ENCODE data around the gene ALLC.
A peak's percentile ranks its signal among the peaks of the same experiment; 100 is the strongest.

The ALLC gene

GRCh38 chr2:3637692-3638455 is 20.1 kb upstream of the ALLC start:
- TF ChIP-seq CTCF (IDR thresholded peaks at IDR 0.05; ENCODE audit: low read length, missing control alignments) = no peak
- no peak overlapping the region for H3K4me3 ChIP-seq (replicated peaks; ENCODE audit: low read depth, low read length)
- no peak for DNase-seq (ENCODE audit: low read depth)

- H3K4me3 ChIP-seq (replicated peaks; ENCODE audit: low read depth, low read length) = no peak overlapping the region
- TF ChIP-seq CTCF (IDR thresholded peaks at IDR 0.05; ENCODE audit: low read length, missing control alignments) = no peak
- DNase-seq (ENCODE audit: low read depth) = no peak
Measured at GRCh38 chr2:3638456-3638810, 19.6 kb upstream of the ALLC start.

GRCh38 chr2:3639015-3639630 is 18.9 kb upstream of the ALLC start:
- no peak overlapping the region for H3K4me3 ChIP-seq (replicated peaks; ENCODE audit: low read depth, low read length)
- no peak for DNase-seq (ENCODE audit: low read depth)
- no peak for TF ChIP-seq CTCF (IDR thresholded peaks at IDR 0.05; ENCODE audit: low read length, missing control alignments)

- H3K4me3 ChIP-seq (replicated peaks; ENCODE audit: low read depth, low read length) = no peak overlapping the region
- DNase-seq (ENCODE audit: low read depth) = no peak
- no peak for TF ChIP-seq CTCF (IDR thresholded peaks at IDR 0.05; ENCODE audit: low read length, missing control alignments)
Measured at GRCh38 chr2:3639653-3640052, 18.3 kb upstream of the ALLC start.

GRCh38 chr2:3641181-3641580 is 16.8 kb upstream of the ALLC start:
- H3K4me3 ChIP-seq (replicated peaks; ENCODE audit: low read depth, low read length) = no peak overlapping the region
- DNase-seq (ENCODE audit: low read depth) = no peak
- TF ChIP-seq CTCF (IDR thresholded peaks at IDR 0.05; ENCODE audit: low read length, missing control alignments) = no peak

GRCh38 chr2:3641841-3642421 is 16.1 kb upstream of the ALLC start:
- peak; percentile 68 for DNase-seq (ENCODE audit: low read depth)
- no peak overlapping the region for H3K4me3 ChIP-seq (replicated peaks; ENCODE audit: low read depth, low read length)
- no peak for TF ChIP-seq CTCF (IDR thresholded peaks at IDR 0.05; ENCODE audit: low read length, missing control alignments)

All from fibroblast of pulmonary artery (primary cell).